T-helper 1 cell (primary cell): ENCODE results near the gene SLC26A9.

Experiments
- DNase-seq, 5 donors: peaks; one replicate each; pipeline ENCODE4 v3.0.0-alpha.2; 2012 to 2020

SLC26A9 gene

GRCh38 chr1:205972491-205973168 lies 29.4 kb upstream of the SLC26A9 start:
- no peak for DNase-seq

GRCh38 chr1:205972081-205972480 lies 28.8 kb upstream of the SLC26A9 start:
- no peak for DNase-seq

GRCh38 chr1:205971082-205971481 lies 27.8 kb upstream of the SLC26A9 start:
- DNase-seq: no peak

GRCh38 chr1:205970486-205970885 lies 27.2 kb upstream of the SLC26A9 start:
- DNase-seq: no peak

GRCh38 chr1:205969229-205969628 lies 26.0 kb upstream of the SLC26A9 start:
- DNase-seq: no peak

GRCh38 chr1:205967554-205968335 lies 24.5 kb upstream of the SLC26A9 start:
- DNase-seq: no peak

GRCh38 chr1:205965036-205965884 lies 22.0 kb upstream of the SLC26A9 start:
- DNase-seq: no peak

GRCh38 chr1:205963352-205964155 lies 20.3 kb upstream of the SLC26A9 start:
- no peak for DNase-seq

- DNase-seq: no peak
Observed at GRCh38 chr1:205962821-205963221, 19.6 kb upstream of the SLC26A9 start.

- no peak for DNase-seq
Observed at GRCh38 chr1:205961991-205962820, 18.9 kb upstream of the SLC26A9 start.

GRCh38 chr1:205961405-205961804 lies 18.1 kb upstream of the SLC26A9 start:
- DNase-seq: peak in 1 of 5 donors; percentile 35

GRCh38 chr1:205959789-205960188 lies 16.5 kb upstream of the SLC26A9 start:
- DNase-seq: no peak

- no peak for DNase-seq
Observed at GRCh38 chr1:205955499-205955898, 12.2 kb upstream of the SLC26A9 start.

GRCh38 chr1:205954819-205955404 lies 11.7 kb upstream of the SLC26A9 start:
- DNase-seq: no peak

GRCh38 chr1:205951746-205952145 lies 8.5 kb upstream of the SLC26A9 start:
- DNase-seq: no peak

GRCh38 chr1:205950826-205951549 lies 7.7 kb upstream of the SLC26A9 start:
- DNase-seq: no peak

- DNase-seq: no peak
Observed at GRCh38 chr1:205950280-205950679, 7.0 kb upstream of the SLC26A9 start.

GRCh38 chr1:205949753-205950152 lies 6.5 kb upstream of the SLC26A9 start:
- no peak for DNase-seq

GRCh38 chr1:205948886-205949285 lies 5.6 kb upstream of the SLC26A9 start:
- no peak for DNase-seq

- DNase-seq: no peak
Observed at GRCh38 chr1:205948039-205948438, 4.8 kb upstream of the SLC26A9 start.
